ENCODE measurements around the gene SNCB.

Gene SNCB

DNA sequence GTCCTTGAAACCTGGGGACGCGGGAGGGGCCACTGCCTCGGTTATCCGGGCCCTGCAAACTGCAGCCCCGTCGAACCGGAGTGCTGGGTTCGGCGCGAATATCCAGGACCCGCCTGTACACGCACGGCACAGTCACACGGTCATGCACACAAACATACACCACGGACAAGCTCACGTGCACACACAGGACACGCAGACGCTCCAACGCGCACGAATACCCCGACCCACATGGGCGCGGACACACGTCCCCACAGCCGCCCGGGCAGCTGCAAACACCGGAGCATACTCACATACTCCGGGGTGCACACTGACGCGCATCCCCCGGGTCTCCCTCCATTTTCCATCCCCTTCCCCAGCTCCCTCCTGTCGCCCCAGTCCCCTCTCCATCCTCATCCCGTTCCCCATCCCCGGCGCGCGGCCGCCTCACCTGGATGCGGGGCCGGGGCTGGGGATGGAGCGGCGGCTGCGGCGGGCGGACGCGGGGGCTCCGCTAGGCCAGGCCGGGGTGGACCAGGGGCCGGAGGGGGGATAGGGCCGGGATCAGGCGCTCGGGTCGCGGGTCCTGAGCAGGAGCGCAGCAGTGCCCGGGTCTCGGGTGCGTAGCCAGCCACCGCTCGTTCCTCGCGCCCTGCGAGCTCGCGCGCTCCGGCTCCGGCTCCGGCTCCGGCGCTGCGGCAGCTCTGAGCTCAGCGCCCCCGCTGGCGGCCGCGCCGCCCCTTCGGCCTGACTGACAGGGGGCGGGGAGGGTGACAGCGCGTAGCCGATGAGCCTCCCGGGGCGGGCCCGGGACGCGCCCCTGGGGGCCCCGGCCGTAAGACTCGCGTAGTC, at the start of gene SNCB, which contains the start of gene EIF4E1B:
Gene SNCB, minus strand, starts transcription at position 682 of the 828 bp plus-strand sequence. CDS start 880 bp downstream, outside the sequence.
Gene EIF4E1B, plus strand, starts transcription at position 823 of the 828 bp plus-strand sequence. CDS start 12,113 bp downstream, outside the sequence.
- in situ Hi-C loops (cut with MboI; ENCODE audit: low sequenced_read_pairs), result no loop called here

DNA sequence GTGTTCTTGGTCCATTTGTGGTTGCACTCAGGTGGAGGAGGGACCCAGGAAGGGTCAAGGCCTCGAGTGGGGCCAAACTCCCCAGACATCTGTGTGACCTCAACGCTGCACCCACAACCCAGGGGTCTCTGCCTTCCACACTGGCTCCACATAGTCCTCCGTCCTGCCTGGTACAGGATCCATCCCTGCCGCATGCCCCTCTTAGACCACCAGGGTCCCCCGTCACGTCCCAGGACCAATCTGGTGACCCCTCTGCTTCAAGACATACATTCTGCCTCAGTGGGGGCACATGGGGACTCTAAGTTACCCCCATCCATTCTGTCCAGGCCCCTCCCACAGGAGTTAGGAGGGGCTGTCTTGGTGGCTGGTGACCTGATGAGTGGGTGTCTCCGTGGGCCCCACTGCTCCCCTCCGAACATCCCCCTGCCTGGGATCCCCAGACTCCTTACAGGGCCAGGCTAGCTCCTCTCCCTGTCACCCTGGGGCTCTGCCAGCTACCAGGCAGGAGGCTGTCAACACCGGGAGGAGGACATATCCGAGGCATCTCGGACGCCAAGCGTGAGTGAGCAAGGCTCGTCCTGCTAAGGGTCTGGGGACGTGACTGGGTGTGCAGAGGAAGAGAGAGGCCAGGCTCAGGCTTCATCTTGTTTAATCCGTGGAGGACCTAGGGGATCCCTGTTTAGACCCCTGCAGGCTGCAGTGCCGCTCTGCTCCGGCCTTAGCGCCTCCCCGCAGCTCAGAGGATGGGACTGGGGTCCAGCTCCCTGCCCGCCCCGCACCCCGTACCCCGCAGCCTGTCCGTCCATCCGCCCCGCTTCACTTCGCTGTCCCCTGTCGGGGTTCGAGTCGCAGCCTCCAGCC, 49.3 kb upstream of the SNCB start:
- in situ Hi-C loops (cut with MboI; ENCODE audit: low sequenced_read_pairs), result no loop called here

DNA sequence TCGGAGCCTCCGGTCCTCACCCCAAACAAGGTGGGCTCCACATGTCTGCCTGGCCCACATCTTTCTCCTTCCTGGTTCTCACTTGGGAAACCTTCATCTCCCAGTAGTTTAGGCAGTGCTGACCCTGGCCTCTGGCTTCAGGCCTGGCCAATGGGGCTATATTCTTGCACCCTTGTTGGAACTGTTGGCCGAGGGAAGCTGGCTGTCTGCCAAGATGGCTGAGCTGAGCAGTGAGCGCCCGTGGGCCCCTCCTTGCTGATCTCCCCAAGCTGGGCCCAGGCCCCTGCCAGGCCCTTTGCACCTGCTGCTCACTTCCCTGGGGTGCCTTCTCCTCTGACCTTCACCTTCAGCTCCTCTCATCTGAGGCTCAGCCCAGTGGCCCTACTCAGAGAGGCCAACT, 48.2 kb upstream of the SNCB start:
- in situ Hi-C loops (cut with MboI; ENCODE audit: low sequenced_read_pairs), result no loop called here

DNA sequence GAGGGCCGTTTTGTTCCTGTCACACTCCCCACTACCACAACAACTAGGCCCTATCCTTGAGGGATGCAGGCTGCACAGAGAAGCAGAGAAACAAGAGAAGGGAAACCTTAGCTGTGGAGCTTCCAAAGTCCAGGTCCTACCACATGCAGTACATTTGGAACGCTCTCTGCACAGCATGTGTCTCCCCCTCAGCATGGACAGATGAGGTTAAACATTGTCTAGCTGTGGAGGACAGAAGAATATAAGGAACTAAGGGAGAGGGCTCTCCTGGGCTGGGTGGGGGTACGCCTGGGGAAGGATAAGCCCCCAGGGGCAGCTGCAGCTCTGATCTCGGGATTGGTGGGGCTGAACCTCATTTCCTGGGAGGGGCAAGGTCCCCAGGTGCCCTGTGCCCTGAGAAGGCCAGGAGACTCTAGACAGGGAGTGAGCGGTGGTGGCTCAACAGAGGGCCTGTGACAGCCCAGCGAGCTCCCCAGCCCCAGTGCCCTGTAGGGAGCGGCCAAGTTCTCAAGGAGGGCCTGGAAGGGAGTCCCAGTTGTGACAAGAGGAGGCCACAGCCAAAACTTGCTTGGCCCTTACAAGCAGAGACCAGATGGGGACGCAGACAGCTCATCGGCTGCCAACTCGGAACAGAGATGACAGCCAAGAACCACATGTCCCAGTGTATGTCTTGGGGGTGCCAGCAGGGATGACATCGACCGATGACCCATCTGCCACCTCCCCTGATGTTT, 47.0 kb upstream of the SNCB start:
- in situ Hi-C loops (cut with MboI; ENCODE audit: low sequenced_read_pairs), result no loop called here

DNA sequence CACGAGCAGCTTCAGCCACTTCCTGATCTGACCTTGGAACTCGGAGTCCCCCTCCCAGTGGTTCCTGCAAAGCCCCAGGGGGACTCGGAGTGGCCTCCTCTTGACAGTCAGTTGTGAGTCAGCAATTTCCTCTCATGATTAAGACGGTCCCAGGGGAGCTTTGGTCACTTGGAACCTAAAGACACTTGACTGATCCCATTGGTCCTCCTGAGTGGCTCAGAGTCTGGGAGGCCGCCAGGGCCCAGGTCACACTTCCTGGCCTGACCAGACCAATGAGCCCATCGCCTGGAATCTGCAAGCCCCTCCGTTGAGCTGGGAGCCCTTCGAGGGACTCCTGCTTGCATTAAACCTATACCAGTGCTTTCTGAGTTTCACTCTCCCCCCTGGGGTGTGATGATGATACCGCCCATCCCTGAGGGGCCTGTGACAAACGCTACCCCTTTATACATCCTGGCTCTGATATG, 46.1 kb upstream of the SNCB start:
- in situ Hi-C loops (cut with MboI; ENCODE audit: low sequenced_read_pairs), result no loop called here

DNA sequence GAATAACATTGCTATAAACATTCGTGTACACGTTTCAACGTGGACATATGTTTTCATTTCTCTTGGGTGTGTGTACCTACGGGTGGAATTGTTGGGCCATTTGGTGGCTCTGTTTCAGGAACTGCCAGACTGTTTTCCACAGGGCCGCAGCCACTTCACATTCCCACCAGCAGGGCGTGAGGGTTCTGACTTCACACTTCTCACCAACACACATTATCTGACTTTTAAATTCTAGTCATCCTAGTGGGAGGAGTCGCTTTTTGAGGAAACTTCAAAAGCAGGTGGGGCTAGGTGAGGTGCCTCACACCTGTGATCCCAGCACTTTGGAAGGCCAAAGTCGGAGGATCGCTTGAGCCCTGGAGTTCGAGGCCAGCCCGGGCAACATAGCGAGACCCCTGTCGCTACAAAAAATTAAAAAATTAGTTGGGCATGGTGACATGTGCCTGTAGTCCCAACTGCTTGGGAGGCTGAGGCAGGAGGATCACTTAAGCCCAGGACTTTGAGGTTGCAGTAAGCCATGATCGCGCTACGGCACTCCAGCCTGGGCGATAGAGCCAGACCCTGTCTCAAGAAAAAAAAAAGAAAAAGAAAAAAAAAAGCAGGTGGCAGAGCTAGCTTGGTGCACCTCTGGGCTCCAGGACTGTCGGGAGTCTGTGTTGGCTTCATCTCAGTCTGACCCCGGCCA, 45.5 kb upstream of the SNCB start:
- in situ Hi-C loops (cut with MboI; ENCODE audit: low sequenced_read_pairs), result no loop called here

DNA sequence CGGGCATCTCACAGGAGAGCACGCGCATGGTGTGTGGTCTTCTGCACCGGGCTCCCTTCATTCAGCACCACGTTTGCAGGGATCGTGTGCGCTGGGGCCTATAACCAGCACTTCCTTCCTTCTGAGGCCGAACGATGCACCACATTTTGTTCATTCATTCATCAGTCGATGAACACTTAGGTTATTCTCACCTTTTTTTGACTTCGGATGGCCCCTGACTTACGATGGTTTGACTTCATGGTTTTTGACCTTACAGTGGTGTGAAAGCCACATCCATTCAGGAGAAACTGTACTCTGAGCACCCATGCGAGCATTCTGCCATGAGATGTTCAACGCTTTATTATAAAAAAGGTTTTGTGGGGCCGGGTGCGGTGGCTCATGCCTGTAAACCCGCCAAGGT, 44.5 kb upstream of the SNCB start:
- in situ Hi-C loops (cut with MboI; ENCODE audit: low sequenced_read_pairs), result no loop called here

DNA sequence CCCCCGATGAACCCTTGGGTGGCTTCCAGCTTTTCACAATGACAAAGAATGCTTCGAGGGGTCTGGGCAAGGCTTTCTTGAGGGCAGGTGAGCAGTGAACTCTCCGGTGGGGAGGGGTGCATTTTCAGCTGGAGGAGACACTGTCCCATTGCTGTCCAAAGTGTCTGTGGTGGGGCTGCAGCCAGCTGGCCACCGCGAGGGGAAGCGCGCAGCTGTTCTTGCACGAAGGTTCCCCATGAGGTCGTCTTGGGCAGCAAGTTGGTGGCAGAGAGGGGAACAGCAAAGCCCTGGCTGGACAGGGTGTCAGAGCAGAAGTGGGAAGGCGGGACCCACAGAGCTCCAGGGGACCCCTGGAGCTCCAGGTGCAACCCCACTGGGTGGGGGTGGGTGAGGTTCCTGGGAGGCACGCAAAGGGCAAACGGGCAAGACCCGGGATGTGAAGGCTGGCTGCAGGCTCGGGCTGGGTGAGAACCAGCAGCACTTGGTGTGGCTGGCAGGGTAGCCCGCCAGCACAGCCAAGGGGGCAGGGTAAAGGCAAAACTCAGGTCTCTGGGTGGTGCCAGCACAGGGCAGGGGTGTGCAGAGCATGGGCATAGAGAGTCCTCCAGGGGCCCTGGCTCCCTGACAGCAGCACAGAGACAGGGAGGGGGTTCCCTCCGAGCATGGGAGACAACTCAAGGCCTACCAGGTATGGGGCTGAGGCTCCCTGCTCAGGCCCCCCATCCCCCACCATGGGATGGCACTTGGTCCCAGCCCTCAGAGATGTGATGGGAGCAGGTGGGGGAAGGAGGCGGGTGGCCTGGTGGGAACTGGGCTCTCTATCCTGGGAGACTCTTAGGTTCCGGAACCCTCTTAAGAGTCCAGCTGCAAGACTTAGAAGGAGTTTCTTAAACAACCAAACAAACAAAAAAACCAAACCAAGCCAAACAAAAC, 43.6 kb upstream of the SNCB start:
- in situ Hi-C loops (cut with MboI; ENCODE audit: low sequenced_read_pairs), result no loop called here

DNA sequence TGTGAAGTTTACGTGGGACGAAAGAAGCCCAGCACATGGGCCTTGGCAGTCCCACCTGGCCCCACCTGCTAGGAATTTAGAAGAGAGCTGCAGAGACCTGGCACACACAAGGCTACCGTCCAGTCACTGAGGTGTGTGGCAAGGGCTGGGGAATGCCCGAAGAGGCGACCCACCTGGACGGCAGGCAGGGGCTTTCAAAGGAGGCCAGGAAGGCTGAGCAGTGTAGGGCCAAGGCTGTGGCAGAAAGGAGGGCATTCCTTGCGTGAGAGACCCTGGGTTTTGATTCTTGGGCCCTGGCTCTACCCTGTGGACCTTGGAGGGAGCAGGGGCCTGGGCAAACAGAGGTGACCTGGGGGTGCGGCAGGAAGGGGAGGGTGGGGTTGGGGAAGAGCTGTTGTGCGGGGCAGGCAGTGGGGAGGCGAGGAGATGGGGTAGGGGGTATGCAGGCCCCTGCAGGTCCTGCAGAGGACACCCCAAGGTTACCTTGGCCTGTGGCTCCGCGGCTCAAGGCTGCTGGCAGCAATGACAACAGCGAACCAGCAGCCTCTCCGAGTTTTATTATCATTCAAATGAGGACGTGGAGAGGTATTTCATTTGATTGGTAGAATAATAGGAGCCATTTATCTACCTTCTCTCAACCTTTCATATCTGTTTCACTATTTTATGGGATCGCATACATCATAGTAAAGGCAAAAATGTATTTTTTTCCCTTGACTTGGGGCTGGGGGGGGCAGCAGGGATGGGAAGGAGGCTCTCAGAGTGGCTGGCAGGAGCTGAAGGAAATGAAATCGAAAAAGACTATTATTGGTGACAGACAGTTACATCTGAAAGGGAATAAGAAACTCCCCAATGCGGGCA, 41.8 kb upstream of the SNCB start:
- in situ Hi-C loops (cut with MboI; ENCODE audit: low sequenced_read_pairs), result no loop called here

DNA sequence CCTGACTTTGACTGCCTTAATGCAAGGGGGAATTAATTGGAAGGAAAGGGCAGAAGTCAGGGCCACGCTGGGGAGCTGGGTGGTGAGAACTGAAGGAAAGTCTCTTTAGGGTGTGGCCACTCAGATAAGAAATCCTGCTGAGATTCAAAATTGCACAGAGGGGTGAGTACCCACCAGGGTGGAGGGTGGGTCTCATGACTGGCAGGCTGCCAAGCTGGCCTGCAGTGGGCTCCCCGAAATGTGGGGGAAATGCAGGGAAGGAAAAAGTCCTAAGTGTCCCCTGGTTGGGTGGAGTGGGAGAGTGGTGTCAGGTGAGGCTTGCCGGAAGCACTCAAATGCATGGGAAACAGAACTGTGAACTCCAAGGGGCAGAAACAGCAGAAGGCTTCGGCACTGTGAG, 41.1 kb upstream of the SNCB start:
- in situ Hi-C loops (cut with MboI; ENCODE audit: low sequenced_read_pairs), result no loop called here

DNA sequence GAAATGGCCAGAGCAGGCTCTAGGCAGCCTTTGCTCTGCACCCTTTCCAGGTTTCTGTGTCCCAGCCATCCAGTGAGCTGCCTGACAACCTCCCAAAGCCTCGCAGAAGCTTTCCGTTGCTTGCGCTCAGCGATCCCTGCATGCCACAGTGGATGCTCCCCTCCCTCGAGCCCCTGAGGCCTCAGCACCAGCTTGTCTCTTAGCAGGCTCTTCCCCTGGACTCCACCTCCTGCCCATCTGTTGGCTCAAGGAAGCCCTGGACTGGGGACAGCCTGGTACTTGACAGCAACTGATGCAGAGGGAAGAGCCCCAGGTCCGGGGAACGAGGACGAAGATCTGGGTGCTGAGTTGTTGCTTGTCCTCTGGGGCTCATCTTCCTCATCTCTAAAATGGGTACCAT, 40.1 kb upstream of the SNCB start:
- in situ Hi-C loops (cut with MboI; ENCODE audit: low sequenced_read_pairs), result no loop called here

DNA sequence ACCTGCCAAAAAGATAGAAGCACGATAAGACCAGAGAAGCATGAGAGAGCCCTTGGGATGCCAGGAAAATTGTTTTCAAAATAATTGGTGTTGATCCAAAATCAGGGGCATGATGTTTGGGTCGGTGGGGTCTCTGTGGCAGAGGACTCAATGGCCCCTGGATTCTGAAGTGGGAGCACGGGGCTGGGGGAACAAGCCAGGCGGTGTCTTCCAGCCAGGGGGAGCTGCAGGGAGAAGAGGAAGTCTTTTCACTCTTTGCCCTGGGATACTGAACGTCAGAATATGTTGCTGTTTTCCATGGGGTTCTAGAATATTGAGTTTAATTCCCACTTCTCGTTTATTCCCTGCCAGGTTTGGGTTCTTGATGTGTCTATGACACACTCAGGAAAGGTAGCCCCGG, 37.3 kb upstream of the SNCB start:
- in situ Hi-C loops (cut with MboI; ENCODE audit: low sequenced_read_pairs), result no loop called here

DNA sequence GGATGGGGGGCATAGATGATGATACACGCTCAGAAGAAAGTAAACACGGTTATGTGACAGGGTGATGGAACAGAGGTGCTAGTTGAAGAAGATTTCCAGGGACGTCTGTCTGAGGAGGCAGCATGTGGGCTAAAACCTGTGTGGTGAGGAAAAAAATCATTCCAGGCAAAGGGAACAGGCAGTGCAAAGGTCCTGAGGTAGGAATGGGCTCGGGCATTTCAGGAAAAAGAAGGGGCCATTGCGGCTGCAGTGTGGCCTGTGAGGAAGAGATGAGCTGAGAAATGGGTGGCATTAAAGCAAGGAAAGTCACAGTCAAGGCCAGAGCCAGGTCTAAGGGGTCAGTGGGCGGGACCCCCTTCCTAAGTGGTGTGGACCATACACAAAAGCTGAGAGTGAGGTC, 35.2 kb upstream of the SNCB start:
- in situ Hi-C loops (cut with MboI; ENCODE audit: low sequenced_read_pairs), result no loop called here

DNA sequence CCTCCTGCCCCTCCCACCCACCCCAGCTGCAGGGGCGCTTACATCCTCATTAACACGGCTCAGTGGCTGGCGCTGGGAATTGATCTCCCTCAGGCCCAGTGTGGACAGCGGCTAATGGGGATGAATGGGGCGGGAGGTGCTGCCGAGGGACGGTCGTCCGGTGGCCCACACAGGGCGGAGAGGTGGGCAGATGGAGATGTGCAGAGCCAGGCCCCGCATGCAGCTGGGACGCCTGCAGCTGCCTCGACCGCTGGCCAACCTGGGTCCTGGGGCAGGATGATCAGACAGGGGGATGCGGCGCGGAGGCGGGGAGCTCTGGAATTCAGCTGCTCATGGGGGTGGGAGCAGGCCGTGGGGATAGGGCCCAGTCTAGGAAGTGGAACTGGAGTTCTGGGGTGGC, 34.6 kb upstream of the SNCB start:
- in situ Hi-C loops (cut with MboI; ENCODE audit: low sequenced_read_pairs), result no loop called here

DNA sequence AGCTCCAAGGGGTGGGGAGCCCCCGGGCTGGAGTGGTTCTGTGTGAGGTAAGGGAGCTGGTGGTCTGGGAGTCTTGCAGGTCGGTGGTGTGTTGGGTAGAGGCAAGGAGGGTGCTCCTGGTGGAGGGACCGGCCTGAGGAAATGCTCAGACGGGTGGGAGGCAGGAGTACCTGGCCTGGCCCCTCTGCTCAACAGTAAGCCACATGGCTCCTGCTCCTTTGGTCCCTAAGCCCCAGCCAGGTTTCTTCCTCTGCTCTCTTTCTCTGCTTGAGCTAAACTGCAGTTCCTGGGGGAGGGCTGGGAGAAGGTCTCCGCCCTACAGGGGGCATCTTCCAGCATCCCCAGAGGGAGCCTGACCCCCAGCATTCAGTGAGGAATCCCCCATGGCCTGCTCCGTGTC, 34.1 kb upstream of the SNCB start:
- in situ Hi-C loops (cut with MboI; ENCODE audit: low sequenced_read_pairs), result no loop called here

DNA sequence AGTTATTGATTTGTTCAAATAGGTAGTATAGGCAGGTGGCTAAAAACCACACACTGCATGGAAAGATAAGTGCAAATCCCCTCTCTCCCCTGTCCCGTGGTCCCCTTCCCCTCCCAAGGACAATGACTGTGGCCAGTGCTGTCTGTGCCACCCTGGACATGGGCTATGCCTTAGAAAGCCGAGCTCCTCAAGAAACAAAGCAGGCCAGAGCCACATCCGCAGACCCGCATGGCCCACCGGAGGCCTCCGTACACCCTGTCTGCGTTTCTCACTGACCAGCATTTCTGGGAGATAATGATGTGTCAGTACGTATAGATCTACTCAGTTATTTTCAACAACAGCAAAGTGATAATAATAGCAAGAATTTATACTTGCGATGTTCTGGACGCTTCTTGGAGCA, 33.2 kb upstream of the SNCB start:
- in situ Hi-C loops (cut with MboI; ENCODE audit: low sequenced_read_pairs), result no loop called here

DNA sequence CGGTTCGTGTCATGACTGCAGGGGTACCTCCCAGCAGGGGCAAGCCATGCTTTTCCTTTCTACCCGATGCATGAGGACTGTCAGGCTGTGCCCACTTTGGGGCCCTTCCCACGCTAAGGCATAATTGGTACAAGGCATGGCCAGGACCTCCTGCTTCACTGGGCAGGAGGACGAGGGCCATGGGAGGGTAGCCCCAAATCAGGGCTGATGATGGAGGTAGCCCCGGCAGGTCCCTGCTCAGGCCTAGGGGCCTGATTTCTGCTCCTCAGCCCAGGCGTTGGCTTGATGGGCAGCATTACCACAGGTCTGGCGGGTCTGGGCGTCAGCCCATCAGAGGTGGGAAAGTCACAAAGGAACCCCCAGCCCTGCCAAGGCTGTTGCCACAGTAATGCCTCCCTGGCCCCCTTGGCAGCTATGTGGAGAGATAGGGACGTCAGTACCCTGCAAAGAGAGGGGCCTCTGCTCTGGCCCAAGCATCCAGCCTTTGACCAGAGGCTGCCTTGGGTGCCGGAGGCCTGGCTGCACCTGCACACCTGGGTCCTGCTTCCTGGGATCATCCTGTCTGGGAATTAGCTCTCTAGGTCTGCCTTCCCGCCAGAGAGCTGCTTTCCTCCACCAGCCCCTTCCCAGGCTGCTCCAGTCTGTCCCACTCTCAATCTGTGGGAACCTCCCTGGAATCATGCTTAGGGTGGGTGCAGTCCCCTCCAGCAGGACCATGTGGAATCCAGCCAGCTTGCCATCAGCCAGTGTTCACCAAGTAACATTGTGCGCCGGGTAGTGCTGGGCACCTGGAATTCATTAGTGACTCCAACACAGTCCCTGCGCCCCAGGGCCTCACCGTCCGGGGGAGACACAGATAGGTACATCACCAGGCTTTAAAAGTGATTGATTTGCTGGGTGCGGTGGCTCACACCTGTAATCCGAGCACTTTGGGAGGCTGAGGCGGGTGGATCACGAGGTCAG, 32.3 kb upstream of the SNCB start:
- in situ Hi-C loops (cut with MboI; ENCODE audit: low sequenced_read_pairs), result no loop called here

Measured in hTERT RPE-1 (cell line).